GM18526 (cell line): ENCODE results near the gene TLCD1.

Experiments
- POLR2A ChIP-seq: IDR thresholded peaks from 3 replicates; pipeline ENCODE4 v1.6.1; 2011; ENCODE audit not compliant: insufficient read length; ENCODE audit errors: extremely low read depth

The TLCD1 gene

GRCh38 chr17:28693869-28694268 is 32.2 kb downstream of the TLCD1 start:
- TF ChIP-seq POLR2A: no peak

- TF ChIP-seq POLR2A: no peak
These were observed 37.0 kb downstream of the TLCD1 start for GRCh38 chr17:28689011-28689410.

DNA sequence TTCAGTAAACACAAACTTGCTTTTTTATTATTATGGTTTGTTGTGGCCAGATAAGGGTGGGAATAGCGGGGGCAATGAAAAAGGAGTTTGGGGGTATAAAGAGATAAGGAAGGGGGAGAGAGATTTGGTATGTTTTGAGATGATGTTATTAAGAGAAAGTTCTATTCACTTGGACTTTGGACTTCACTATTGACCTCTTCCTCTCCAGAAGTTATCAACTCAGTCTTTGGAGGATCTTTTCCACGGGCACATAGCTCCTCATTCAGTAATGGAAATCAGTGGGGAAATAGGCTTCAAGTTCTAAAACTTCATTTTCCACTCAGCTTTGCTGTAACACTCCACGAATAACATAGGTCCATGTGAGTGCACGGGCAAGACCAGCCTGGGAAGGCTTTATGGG is 37.6 kb downstream of the TLCD1 start:
- no peak for TF ChIP-seq POLR2A

DNA sequence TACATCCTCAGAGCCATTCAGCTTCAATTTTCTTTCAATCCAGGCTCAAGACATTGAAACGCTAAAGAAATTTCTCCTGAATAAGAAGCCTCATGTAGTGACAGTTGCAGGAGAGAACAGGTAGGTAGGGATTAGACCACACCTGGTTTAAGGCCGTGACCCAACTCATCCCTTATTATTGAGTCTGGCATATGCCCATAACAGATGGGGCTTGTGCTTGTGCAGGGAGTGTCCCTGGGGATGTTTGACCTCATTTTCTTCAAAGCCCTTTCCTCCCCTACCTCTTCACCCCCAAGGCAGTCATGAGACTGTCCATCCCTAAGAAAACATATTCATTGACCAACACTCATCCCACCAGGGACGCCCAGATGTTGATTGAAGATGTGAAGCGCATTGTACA is 39.7 kb downstream of the TLCD1 start:
- no peak for TF ChIP-seq POLR2A

DNA sequence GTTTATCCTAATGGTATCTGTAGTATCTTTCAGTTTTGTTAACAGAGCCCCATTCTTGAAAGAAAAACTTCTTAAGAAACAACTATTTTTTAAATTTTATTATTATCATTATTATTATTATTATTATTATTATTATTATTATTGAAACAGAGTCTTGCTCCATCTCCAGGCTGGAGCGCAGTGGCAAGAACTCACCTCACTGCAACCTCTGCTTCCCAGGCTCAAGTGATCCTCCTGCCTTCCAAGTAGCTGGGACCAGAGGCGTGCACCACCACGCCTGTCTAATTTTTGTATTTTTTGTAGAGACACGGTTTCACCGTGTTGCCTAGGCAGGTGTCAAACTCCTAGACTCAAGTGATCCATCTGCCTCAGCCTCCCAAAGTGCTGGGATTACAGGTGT is 40.7 kb downstream of the TLCD1 start:
- no peak for TF ChIP-seq POLR2A

DNA sequence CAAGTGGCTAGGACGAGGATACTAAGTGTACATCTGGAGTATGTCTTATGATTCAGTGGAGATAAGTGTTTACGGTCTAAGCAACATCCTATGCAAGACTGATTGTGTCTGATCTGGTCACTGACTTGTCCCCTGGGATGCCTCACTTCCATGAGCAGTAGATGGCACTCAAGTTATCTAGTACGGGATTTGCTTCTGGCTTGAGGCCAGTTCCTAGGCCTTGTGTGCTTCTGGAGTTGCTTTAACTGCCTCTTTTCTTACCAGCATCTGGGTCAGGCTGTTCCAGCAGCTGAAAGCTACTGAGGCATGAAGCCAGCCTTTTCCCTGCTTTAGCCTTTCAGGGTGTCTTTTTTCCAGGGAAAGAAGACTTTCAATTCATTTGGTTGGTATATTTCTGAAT is 41.1 kb downstream of the TLCD1 start:
- no peak for TF ChIP-seq POLR2A

DNA sequence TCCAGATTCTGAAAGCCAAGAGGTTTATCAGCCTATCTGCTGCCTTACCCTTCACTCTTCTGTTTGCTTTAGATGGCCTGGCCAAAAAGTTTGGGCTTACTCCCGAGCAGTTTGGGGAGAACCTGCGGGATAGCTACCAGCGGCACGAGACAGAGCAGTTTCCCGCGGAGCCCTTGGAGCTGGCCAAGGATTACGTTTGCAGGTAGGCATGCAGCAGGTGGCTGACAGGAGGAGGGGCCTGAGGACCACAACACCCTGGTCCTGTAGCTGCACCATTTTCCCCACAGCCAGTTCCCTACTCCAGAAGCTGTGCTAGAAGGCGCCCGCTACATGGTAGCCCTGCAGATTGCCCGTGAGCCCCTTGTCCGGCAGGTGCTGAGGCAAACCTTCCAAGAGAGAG is 43.4 kb downstream of the TLCD1 start:
- no peak for TF ChIP-seq POLR2A

DNA sequence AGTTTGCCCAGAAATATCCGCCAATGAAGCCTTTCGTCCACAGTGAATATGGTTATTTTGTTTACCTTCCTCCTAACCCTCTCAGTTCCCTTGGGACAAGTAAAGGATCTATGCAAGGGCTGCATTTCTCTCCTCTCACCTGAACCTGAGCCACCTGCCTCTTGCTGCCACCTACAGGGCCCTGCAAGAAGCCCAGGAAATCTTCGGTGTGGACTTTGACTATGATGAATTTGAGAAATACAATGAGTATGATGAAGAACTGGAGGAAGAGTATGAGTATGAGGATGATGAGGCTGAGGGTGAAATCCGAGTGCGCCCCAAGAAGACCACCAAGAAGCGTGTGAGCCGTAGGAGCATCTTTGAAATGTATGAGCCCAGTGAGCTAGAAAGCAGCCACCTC is 50.1 kb downstream of the TLCD1 start:
- TF ChIP-seq POLR2A: no peak

- TF ChIP-seq POLR2A: no peak
These were observed 50.5 kb downstream of the TLCD1 start for GRCh38 chr17:28675490-28675889.
